ENCODE measurements around the gene PLP2.

GRCh38 chrX:49186125-49187027 lies 14.7 kb downstream of the PLP2 start, which contains the start of gene PRICKLE3:
- no peak for TF ChIP-seq TP53 (CRISPR knock-in tag; IDR thresholded peaks at IDR 0.05)
- TF ChIP-seq KDM1A (IDR thresholded peaks at IDR 0.05; ENCODE audit: low read depth), result no peak
- no peak for TF ChIP-seq BHLHE40 (IDR thresholded peaks at IDR 0.05; ENCODE audit: low read depth, low read length)
- TF ChIP-seq, protein P1, sequence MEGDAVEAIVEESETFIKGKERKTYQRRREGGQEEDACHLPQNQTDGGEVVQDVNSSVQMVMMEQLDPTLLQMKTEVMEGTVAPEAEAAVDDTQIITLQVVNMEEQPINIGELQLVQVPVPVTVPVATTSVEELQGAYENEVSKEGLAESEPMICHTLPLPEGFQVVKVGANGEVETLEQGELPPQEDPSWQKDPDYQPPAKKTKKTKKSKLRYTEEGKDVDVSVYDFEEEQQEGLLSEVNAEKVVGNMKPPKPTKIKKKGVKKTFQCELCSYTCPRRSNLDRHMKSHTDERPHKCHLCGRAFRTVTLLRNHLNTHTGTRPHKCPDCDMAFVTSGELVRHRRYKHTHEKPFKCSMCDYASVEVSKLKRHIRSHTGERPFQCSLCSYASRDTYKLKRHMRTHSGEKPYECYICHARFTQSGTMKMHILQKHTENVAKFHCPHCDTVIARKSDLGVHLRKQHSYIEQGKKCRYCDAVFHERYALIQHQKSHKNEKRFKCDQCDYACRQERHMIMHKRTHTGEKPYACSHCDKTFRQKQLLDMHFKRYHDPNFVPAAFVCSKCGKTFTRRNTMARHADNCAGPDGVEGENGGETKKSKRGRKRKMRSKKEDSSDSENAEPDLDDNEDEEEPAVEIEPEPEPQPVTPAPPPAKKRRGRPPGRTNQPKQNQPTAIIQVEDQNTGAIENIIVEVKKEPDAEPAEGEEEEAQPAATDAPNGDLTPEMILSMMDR (IDR thresholded peaks at IDR 0.05), result peak; percentile 51
- no peak for TF ChIP-seq SREBF2 (IDR thresholded peaks at IDR 0.05)
- TF ChIP-seq ZC3H11A (IDR thresholded peaks at IDR 0.05), result no peak
- TF ChIP-seq CHD2 (IDR thresholded peaks at IDR 0.05; ENCODE audit: low read length, partially characterized antibody), result no peak
- TF ChIP-seq PBX3 (IDR thresholded peaks at IDR 0.05), result no peak
- peak; percentile 56 for TF ChIP-seq POLR2A (IDR thresholded peaks at IDR 0.05; ENCODE audit: low read length)
- peak; percentile 32; the same call in 2 of the 3 replicates for TF ChIP-seq SMC3 (IDR thresholded peaks at IDR 0.05)
